Stimulated activated naive CD8-positive, alpha-beta T cell treated with anti-CD3 and anti-CD28 coated beads, Interleukin-15, Interleukin-2, amounts not matched to agents 100 ng/mL and 50 ng/mL, for 24 hours (primary cell): ENCODE data around the gene TRIM7.
"Not testable (repeated sequence)": the region's sequence is repeated elsewhere in the genome, so short reads cannot be mapped to it uniquely, and the experiment has no call there.

Source experiments
- H3K27ac Mint-ChIP-seq: one replicate; pipeline ENCODE4 v1.8.0; 2021; ENCODE audit warnings: mild to moderate bottlenecking, mixed read lengths
- H3K27me3 Mint-ChIP-seq: one replicate; pipeline ENCODE4 v1.8.0; 2021; ENCODE audit warnings: mixed read lengths
- H3K36me3 Mint-ChIP-seq: one replicate; pipeline ENCODE4 v1.8.0; 2021; ENCODE audit warnings: low read depth, mixed read lengths
- H3K4me1 Mint-ChIP-seq: one replicate; pipeline ENCODE4 v1.8.0; 2021; ENCODE audit warnings: low read depth, mixed read lengths
- H3K4me3 Mint-ChIP-seq: one replicate; pipeline ENCODE4 v1.8.0; 2021; ENCODE audit warnings: mild to moderate bottlenecking, mixed read lengths
- H3K9me3 Mint-ChIP-seq: one replicate; pipeline ENCODE4 v1.8.0; 2021; ENCODE audit warnings: mixed read lengths

Gene TRIM7

DNA sequence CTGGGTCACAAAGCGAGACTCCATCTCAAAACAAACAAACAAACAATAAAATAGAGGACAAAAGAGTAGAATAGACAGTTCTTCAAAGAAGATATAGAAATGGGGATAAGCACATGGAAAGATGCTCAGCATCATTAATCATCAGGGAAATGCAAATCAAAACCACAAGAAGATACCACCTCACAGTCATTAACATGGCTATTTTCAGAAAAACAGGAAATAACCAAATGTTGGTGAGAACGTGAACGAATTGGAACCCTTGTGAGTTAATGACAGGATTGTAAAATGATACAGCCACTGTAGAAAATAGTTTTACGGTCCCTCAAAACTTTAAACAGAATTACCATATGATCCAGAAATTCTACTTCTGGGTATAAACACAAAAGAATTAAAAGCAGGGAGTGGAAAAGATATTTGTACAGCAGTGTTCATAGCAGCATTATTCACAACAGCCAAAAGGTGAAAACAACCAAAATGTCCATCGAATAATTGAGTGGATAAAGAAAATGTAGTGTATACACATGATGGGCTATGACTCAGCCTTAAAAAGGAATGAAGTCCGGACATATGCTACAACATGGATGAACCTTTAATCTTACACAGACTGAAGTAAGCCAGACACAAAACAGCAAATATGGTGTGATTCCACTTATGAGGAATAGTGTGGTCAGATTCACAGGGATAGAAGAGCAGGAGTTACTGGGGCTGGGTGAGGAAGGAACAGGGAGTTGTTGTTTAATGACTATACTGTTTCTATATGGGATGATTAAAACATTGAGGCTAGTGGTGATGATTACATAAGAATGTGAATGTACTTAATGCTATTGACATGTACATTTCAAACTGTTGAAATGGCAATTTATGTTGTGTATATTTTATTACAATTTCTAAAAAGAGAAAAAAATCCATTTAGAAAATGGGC lies 37.9 kb downstream of the TRIM7 start:
- H3K27ac Mint-ChIP-seq: peak overlapping the region; percentile 39

DNA sequence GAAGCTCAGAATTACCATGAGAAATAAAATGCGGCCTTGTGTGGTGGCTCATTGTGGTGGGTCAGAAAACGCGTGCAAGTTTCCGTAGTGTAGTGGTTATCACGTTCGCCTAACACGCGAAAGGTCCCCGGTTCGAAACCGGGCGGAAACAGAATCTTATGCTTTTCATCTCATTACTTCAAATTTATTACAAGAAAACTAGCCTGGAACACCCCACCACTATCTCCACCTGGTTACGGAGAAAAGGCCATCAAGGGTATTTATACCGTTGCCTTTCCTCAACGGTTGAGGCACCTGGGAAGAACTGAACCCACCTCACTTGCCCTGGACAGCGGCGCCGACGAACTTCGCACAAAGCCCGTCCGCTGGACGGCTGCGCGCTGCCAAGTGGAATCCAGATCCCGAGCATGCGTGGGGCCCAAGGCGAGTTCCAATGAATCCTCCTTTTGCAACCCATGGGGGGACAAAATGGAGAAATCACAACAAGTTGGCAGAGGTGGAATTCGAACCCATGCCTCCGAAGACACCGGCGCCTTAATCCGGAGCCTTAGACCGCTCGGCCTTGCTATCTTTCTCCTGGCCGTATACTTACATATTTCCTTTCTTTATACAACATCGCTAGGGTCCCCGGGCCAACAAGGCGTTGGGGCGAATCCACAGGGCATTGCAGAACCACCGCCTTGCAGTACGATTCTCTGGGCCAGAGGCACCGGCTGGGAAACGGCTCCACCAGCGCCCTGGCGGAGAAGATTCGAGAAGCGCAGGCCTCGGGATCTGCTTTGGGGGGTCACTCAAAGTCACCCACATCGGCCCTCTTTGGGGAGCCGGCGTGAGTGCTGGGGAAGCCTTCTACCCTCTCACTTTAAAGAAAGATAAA lies 40.7 kb downstream of the TRIM7 start:
- Mint-ChIP-seq H3K4me3 (peak overlapping the region; percentile 66), H3K27me3 (peaks cover 49% of the 10 kb centered on the region), H3K9me3 (no peaks in the 10 kb centered on the region), H3K27ac (peak overlapping the region; percentile 85), H3K36me3 (no peaks in the 10 kb centered on the region), H3K4me1 (peaks cover 78% of the 10 kb centered on the region)

More for the DNA sequence above, 37.9 kb downstream of the TRIM7 start:
- no peaks in the 10 kb centered on the region for H3K9me3 Mint-ChIP-seq
- peaks cover 65% of the 10 kb centered on the region for H3K27me3 Mint-ChIP-seq
- H3K4me3 Mint-ChIP-seq: peak overlapping the region; percentile 5
- H3K4me1 Mint-ChIP-seq: peaks cover 79% of the 10 kb centered on the region
- no peaks in the 10 kb centered on the region for H3K36me3 Mint-ChIP-seq

DNA sequence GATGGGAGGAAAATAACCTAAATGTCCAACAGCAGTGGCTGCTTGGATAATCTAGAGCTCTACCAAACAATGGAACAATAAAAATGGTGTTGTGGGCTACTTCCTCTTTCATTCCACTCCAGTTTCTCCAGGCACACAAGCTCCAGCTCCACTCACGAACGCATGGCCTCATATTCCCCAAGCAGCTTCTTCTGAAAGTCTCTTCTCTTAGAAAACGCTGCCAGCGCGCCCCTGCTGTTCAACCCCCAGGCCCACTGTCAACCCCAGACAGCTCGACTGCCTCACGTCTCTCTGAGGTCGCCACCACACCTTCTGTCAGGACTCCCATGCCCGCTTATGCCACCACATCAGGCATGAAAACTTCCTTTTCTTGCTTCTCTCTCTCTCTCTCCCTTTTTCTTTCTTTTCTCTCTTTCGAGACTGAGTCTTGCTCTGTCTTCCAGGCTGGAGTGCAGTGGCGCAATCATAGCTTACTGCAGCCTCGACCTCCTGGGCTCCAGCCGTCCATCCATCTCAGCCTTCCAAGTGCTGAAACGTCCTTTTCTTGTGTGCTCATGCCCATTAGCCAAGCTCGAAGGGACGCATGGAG lies 41.4 kb downstream of the TRIM7 start:
- Mint-ChIP-seq H3K4me1 (peaks cover 72% of the 10 kb centered on the region), H3K27ac (peak overlapping the region; percentile 85), H3K27me3 (peaks cover 42% of the 10 kb centered on the region), H3K9me3 (no peaks in the 10 kb centered on the region), H3K36me3 (no peaks in the 10 kb centered on the region), H3K4me3 (peak overlapping the region; percentile 66)

DNA sequence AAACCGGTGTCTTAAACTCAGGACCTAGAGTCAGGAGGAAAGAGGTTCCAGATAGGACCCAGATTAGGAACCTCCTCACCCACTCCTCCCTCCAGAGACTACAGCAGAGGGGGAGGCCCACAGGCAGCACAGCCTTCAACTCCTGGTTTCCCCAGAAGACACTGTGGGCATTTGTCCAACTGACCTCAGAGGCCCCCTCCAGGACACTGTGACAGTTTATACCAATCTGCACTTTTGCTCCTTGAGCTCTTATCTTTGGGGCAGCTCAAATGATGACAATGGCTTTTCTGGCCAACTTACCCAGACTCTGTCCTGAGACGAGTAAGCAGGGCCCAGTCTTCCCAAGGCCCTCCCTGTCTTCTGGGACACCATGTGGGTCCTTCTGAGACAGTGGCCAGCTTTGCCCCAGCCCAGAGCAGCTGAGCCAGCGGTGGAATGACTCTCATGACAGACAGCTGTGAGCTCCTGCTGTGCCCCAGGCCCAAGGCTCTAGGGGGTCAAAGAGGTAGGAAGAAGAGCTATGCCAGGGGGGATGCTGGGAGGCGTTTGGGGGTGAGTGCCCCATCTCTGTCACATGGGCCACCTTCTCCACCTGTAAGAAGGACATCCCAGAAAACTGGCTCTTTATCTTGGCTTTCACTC lies 43.3 kb downstream of the TRIM7 start:
- Mint-ChIP-seq H3K27me3 (peaks cover 28% of the 10 kb centered on the region), H3K9me3 (no peaks in the 10 kb centered on the region), H3K27ac (peak overlapping the region; percentile 92), H3K4me3 (peak overlapping the region; percentile 76), H3K36me3 (no peaks in the 10 kb centered on the region), H3K4me1 (peaks cover 55% of the 10 kb centered on the region)

DNA sequence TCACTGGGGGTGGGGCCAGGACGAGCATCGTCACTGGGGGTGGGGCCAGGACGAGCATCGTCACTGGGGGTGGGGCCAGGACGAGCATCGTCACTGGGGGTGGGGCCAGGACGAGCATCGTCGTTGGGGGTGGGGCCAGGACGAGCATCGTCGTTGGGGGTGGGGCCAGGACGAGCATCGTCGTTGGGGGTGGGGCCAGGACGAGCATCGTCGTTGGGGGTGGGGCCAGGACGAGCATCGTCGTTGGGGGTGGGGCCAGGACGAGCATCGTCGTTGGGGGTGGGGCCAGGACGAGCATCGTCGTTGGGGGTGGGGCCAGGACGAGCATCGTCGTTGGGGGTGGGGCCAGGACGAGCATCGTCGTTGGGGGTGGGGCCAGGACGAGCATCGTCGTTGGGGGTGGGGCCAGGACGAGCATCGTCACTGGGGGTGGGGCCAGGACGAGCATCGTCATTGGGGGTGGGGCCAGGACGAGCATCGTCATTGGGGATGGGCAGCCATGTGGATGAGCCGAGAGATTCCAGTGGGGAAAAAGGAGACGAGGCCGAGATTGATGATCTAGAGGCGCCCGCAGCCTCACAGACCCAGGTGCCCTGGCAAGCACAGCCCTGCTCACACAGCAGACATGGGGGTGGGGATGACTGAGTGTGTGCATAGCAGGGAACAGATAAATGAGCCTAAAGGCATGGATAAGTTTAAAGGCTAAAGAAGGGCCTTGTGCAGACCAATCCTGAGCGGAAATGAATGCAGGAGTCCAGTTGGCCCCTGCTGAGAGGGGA lies 44.1 kb downstream of the TRIM7 start:
- H3K4me3 Mint-ChIP-seq: peak overlapping the region; percentile 76
- peak overlapping the region; percentile 92 for H3K27ac Mint-ChIP-seq
- not testable (repeated sequence) for H3K36me3 Mint-ChIP-seq, H3K9me3 Mint-ChIP-seq
- peaks cover 21% of the 10 kb centered on the region for H3K27me3 Mint-ChIP-seq
- peaks cover 48% of the 10 kb centered on the region for H3K4me1 Mint-ChIP-seq

DNA sequence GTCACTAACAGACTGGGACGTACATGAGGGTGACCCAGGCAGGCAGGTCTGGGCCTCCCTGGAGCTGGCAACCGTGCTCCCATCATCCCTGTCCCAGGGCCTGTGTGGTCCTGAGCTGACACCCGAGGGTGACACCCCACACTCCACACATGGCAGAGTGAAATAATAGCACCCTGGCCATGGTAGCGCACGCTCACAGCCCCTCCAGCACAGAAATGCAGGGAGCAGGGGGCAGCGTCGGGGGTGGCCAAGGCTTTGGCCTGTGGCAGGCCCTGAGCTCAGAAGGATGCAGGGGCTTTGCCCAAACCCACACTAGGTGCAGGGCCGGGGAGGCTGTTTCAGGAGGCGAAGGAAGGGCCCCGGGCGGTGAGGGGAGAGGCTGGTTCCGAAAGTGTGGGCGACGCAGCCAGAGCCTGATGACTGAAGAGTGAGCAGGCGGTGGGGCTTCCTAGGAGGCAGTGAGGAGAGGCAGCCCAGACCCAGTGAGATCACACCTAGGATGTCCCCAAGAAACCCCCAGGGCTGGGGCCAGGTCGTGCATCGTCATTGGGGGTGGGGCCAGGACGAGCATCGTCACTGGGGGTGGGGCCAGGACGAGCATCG lies 44.7 kb downstream of the TRIM7 start:
- Mint-ChIP-seq H3K27me3 (peaks cover 15% of the 10 kb centered on the region), H3K36me3 (no peaks in the 10 kb centered on the region), H3K27ac (peak overlapping the region; percentile 88), H3K4me3 (peak overlapping the region; percentile 30), H3K4me1 (peaks cover 41% of the 10 kb centered on the region), H3K9me3 (no peaks in the 10 kb centered on the region)

DNA sequence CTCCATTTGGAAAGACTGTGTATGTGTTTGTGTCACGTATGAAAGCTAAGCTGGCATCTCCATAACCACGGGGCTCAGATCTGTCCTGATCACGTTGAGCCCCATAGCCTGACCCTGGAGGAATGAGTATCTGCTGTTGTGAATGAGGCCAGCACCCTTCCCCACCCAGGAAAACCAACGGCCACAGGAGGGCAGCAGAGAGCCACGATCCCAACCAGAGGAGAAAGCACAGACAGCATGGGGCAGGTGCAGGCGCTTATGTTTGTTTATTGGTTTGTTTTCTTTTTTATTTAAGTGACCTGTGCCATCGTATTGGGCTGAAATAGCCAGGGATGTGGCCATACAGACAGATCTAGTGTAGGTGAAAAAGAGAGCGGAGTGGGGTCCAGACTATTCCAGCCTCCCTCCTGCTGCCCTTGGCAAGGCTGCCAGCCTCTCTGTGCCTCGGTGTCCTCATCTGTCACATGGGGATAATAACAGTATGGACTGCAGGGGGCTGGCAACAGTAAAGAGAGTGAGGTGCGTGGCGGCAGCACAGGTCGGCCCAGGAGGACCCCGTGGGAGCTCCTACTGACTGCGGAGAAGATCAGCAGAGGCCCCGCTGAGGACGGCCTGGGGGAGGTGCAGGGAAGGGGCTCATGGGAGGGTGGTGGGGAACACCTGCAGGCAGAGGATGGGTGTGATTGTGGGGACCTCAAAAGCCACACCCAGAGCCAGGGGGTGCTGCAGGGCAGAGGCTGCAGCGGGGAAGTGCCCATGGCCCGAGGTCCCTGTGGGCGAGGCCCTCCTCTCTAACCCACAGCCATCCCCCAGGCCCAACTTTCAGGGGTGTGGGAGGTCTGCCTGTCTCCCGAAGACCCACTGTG lies 45.5 kb downstream of the TRIM7 start:
- no peaks in the 10 kb centered on the region for H3K36me3 Mint-ChIP-seq
- peak overlapping the region; percentile 30 for H3K4me3 Mint-ChIP-seq
- H3K27ac Mint-ChIP-seq: peak overlapping the region; percentile 42
- peaks cover 3% of the 10 kb centered on the region for H3K9me3 Mint-ChIP-seq
- peaks cover 37% of the 10 kb centered on the region for H3K4me1 Mint-ChIP-seq
- peaks cover 14% of the 10 kb centered on the region for H3K27me3 Mint-ChIP-seq

DNA sequence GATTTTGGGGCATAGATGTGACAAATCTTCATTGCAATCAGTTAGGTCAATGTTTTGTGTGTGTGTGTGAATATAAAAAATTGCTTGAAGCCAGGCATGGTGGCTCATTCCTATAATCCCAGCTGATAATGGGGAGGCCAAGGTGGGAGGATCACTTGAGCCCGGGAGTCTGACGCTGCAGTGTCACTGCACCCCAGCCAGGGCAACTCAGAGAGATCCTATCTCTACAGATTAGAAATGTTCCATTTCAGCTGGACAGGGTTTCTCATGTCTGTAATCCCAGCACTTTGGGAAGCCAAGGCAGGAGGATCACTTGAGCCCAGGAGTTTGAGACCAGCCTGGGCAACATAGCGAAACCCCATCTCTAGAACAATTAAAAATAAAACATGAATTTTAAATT lies 46.1 kb downstream of the TRIM7 start:
- peaks cover 3% of the 10 kb centered on the region for H3K9me3 Mint-ChIP-seq
- H3K27ac Mint-ChIP-seq: no peak overlapping the region
- H3K36me3 Mint-ChIP-seq: no peaks in the 10 kb centered on the region
- H3K27me3 Mint-ChIP-seq: peaks cover 13% of the 10 kb centered on the region
- no peak overlapping the region for H3K4me3 Mint-ChIP-seq
- peaks cover 36% of the 10 kb centered on the region for H3K4me1 Mint-ChIP-seq

DNA sequence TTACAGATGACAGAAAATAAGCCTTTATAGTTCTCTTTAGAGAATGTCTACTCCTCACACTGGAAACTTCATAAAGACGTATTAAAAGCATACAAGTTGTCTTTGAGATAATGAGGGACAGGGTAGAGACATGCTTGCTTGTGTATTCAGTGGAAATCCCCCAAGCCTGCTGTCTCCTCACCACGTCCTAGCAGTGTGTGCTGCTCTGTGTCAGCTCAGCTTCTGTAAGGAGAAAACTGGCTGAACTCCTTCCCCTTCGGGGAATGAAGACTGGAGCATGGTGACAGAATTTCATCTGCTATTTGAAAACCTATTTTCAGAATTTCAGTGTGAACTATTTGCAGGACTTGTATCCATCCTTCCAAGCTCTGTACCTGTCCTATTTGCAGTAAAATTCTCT lies 48.2 kb downstream of the TRIM7 start:
- peaks cover 7% of the 10 kb centered on the region for H3K27me3 Mint-ChIP-seq
- no peak overlapping the region for H3K27ac Mint-ChIP-seq
- H3K4me1 Mint-ChIP-seq: peaks cover 24% of the 10 kb centered on the region
- peaks cover 3% of the 10 kb centered on the region for H3K9me3 Mint-ChIP-seq
- no peaks in the 10 kb centered on the region for H3K36me3 Mint-ChIP-seq
- H3K4me3 Mint-ChIP-seq: no peak overlapping the region

DNA sequence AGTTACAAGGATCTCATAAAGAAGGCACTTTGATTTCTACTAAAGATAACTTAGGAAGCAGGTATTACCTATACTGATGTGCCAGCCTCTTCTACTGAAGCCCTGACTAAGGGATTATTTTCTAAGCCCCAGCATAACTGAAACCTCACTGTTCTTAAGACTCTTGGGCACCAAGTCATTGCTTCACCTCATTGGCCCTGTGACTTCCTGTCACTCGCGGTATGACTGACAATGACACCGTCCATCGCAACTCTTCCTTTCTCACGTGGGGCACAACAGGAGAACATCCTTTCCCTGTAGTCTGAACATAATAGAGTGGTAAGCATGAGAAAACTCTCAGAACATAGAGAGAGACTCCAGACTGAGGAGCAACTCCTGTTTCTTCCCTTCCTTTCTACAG lies 51.2 kb downstream of the TRIM7 start:
- no peaks in the 10 kb centered on the region for H3K36me3 Mint-ChIP-seq
- no peak overlapping the region for H3K4me3 Mint-ChIP-seq
- peaks cover 5% of the 10 kb centered on the region for H3K4me1 Mint-ChIP-seq
- peaks cover 16% of the 10 kb centered on the region for H3K27me3 Mint-ChIP-seq
- no peak overlapping the region for H3K27ac Mint-ChIP-seq
- peaks cover 3% of the 10 kb centered on the region for H3K9me3 Mint-ChIP-seq

DNA sequence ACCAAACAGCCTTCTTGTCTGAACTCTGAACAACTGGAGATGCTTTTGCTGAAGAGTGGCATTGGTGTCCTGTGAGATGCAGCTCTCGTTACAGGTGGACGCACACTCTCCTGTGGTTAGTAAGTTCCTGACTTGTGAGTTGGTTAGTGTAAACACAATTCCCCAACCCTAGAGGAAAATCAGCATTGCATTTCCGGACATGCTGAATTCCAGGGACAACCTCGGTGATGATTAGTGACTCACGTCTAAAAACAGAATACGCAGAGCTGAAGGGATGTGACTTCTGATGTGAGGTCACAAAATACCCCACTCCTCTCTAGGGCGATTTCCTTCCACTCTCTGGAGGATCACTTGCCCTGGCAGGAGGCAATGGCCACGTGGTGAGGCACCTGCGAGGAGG lies 52.6 kb downstream of the TRIM7 start:
- peaks cover 3% of the 10 kb centered on the region for H3K9me3 Mint-ChIP-seq
- peaks cover 22% of the 10 kb centered on the region for H3K27me3 Mint-ChIP-seq
- H3K4me3 Mint-ChIP-seq: no peak overlapping the region
- H3K4me1 Mint-ChIP-seq: peaks cover 5% of the 10 kb centered on the region
- no peaks in the 10 kb centered on the region for H3K36me3 Mint-ChIP-seq
- no peak overlapping the region for H3K27ac Mint-ChIP-seq

DNA sequence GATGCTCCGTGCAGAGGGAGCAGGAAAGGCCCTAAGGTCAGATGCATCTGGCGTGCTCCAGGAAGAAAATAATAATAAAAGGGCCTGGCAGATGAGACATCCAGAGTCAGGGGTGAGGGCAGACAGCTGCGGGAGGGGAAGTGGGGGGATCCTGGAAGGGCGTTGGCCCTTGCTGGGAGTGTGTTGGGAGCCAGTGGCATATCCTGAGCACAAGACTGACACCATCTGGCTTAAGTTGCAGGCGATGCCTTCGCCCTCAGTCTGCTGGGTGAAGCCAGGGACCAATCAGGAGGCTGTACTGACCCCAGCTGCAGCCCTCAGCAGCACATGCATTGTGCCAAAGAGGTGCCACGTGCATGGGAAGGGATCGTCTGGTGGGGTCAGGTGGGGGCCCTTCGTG lies 53.9 kb downstream of the TRIM7 start:
- Mint-ChIP-seq H3K36me3 (no peaks in the 10 kb centered on the region), H3K9me3 (peaks cover 3% of the 10 kb centered on the region), H3K27ac (no peak overlapping the region), H3K27me3 (peaks cover 32% of the 10 kb centered on the region), H3K4me3 (no peak overlapping the region), H3K4me1 (peaks cover 5% of the 10 kb centered on the region)
